AG10803 (cell line): ENCODE results near the gene OPHN1.
"Not testable (repeated sequence)": the region's sequence is repeated elsewhere in the genome, so short reads cannot be mapped to it uniquely, and the experiment has no call there.

ENCODE experiments used
- DNase-seq: peaks from one replicate; pipeline ENCODE4 v3.0.0; 2010; ENCODE audit warnings: low read depth
- H3K4me3 ChIP-seq: 2 replicates; pipeline ENCODE4 v1.5.1; 2011; ENCODE audit warnings: mild to moderate bottlenecking, low read length, control low read depth
- TF ChIP-seq, protein P1 (sequence below): conservative IDR thresholded peaks from 2 replicates; pipeline ENCODE4 v1.5.1; 2011; ENCODE audit warnings: mild to moderate bottlenecking, low read length, control low read depth, inconsistent platforms

OPHN1 gene

DNA sequence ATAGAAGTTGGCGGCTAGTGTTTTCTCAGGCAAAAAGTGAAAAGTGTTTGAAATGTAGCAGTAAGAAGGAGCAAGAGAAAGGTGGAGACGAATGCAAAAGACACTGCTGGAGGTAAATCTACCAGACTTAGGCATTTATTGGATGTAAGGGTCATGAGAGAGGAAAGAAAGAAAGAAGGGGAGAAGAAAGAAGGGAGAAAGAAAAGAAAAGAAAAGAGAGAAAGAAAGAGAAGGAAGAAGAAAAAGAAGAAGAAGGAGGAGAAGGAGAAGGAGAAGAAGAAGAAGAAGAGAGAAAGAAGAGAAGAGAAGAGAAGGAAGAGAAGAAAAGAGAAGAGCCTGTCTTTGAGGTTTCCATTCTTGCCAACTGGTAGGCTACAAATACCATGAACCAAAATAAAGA, 31.2 kb downstream of the OPHN1 start:
- DNase-seq = no peak
- H3K4me3 ChIP-seq = no peak overlapping the region
- TF ChIP-seq, protein P1, sequence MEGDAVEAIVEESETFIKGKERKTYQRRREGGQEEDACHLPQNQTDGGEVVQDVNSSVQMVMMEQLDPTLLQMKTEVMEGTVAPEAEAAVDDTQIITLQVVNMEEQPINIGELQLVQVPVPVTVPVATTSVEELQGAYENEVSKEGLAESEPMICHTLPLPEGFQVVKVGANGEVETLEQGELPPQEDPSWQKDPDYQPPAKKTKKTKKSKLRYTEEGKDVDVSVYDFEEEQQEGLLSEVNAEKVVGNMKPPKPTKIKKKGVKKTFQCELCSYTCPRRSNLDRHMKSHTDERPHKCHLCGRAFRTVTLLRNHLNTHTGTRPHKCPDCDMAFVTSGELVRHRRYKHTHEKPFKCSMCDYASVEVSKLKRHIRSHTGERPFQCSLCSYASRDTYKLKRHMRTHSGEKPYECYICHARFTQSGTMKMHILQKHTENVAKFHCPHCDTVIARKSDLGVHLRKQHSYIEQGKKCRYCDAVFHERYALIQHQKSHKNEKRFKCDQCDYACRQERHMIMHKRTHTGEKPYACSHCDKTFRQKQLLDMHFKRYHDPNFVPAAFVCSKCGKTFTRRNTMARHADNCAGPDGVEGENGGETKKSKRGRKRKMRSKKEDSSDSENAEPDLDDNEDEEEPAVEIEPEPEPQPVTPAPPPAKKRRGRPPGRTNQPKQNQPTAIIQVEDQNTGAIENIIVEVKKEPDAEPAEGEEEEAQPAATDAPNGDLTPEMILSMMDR = no peak

DNA sequence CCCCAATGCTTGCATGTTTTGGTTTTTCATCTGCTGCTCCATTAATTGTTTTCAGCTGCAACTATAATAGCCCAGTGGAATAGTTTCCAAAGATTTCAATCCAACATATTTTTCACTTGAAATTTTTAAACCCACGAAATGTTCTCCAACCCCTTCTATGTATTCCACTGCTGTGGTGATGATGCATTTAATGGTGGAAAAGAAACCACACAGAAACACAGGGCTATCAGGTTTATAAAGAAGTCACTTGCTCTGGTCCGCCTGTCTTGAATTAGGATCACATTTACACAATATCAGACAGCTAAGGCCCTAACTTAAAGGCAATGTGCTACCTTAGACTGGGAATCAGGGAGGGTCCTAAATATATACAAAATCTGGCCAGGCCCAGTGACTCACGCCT, 35.0 kb downstream of the OPHN1 start:
- DNase-seq = peak; percentile 59
- TF ChIP-seq, protein P1 = no peak
- H3K4me3 ChIP-seq = no peak overlapping the region

DNA sequence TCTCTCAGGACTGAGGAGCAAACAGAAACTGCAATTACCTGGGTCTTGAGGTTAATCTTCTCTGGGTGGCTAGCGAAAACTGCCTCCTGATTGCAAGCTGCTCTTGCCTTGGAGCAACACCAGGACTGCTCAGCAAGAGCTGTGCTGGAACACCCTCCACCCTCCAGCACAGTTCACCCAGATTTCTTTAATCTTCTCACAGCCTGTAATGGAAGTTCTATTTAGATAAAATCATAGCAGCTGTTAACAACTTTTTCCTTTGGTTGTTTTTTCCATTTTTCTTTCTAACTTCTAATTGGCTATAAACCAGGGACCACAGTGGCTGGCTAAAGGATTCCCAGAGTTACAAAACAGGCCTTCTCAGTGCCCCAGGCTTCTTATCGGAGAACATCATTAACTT, 36.3 kb downstream of the OPHN1 start:
- TF ChIP-seq, protein P1 = no peak
- no peak overlapping the region for H3K4me3 ChIP-seq
- peak; percentile 60 for DNase-seq

DNA sequence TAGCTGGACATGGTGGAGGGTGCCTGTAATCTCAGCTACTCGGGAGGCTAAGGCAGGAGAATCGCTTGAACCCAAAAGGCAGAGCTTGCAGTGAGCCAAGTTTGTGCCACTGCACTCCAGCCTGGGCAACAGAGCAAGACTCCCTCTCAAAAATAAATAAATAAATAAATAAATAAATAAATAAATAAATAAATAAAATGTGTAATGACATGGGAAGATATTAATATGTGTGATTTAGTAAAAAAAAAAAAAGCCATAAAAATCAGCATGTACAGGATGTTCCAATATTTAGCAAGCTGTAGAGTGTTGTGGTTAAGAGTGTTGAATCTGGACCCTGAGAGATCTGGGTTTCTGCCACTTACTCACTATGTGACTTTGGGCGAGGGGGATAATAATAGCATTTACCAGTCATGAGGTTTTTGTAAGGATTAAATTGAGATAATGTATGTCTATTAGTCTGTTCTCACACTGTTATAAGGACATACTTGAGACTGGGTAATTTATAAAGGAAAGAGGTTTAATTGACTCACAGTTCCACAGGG, 43.8 kb downstream of the OPHN1 start:
- not testable (repeated sequence) for H3K4me3 ChIP-seq, DNase-seq

DNA sequence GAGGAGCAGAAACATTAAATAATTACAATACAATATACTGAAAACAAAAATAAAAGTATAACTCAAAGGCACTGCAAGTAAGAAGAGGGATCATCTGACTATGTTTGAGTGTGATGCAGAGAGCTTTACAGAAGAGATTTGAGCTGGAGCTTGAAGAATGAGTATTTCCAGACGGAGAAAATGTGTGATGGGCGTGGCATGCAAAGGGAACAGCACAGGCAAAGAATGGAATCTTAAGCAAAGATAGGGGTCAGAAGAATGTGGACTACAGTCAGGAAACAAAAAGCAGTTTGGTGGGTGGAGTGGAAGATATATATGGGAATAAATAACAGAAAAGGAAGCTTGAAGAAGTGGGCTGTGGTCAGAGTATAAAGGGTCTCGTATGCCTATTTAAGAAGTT, 45.5 kb downstream of the OPHN1 start:
- H3K4me3 ChIP-seq = no peak overlapping the region
- peak; percentile 11 for DNase-seq
- TF ChIP-seq, protein P1 = no peak

- H3K4me3 ChIP-seq = no peak overlapping the region
- DNase-seq = no peak
- TF ChIP-seq, protein P1 = no peak
These were observed 49.8 kb downstream of the OPHN1 start for GRCh38 chrX:68383540-68383939.

DNA sequence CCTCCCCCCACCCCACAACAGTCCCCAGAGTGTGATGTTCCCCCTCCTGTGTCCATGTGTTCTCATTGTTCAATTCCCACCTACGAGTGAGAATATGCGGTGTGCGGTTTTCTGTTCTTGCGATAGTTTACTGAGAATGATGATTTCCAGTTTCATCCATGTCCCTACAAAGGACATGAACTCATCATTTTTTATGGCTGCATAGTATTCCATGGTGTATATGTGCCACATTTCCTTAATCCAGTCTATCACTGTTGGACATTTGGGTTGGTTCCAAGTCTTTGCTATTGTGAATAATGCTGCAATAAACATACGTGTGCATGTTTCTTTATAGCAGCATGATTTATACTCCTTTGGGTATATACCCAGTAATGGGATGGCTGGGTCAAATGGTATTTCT, 55.7 kb downstream of the OPHN1 start:
- not testable (repeated sequence) for DNase-seq, H3K4me3 ChIP-seq

DNA sequence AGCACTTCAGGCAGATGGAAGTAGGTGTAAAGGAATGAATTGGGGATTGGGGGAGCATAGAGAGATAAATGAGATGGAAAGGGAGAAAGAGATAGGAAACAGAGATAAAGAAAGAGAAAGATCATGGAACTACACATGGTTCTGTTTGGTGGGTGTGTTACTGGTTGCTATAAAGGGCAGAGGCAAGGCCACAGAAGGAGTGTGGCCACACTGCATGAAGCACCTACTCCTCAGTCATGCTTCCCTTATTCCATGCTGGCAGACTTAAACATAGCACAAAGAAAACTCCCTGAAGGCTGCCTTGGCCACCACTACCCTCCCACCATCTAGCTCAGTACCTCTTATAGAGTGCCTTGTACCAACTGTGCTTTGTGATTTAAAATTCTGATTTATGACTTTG, 56.9 kb downstream of the OPHN1 start:
- TF ChIP-seq, protein P1 = no peak
- no peak for DNase-seq
- H3K4me3 ChIP-seq = no peak overlapping the region
